NCI-H446 (cell line): ENCODE results near the gene DMRT3.

Experiments used
- DNase-seq, 2 experiments: peaks; one replicate each; lab custom pipeline; 2025; lab: John Stamatoyannopoulos, UW

DMRT3 gene

GRCh38 chr9:1002678-1003077 is 26.2 kb downstream of the DMRT3 start:
- DNase-seq, result no peak

DNA sequence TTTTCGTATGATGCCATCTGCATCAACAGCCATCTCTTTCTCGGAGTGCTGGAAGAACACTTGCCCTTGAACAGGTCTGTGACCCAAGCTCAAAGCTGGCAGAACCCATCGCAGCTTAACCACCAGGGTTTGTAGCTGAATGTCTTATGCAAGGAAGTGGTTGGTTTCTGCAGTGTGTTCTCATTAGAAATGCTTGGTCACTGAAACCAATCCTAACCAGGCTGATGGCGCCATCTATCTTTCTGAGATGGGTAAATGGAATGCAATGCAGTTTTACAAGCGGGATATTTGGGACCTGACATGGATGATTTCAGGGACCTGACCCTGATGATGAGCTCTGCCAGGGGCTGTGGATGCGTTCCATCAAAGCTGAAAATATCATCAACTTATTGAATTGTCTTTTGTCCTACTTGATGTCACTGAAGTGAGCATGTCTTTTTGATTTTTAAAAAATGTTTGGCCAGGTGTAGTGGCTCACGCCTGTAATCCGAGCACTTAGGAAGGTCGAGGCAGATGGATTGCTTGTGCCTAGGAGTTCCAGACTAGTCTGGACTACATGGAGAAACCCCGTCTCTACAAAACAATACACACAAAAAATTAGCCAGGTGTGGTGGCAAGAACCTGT is 28.7 kb downstream of the DMRT3 start:
- peak; percentile 49 to 74 for DNase-seq

GRCh38 chr9:1007312-1007711 is 30.9 kb downstream of the DMRT3 start:
- DNase-seq, result no peak

DNA sequence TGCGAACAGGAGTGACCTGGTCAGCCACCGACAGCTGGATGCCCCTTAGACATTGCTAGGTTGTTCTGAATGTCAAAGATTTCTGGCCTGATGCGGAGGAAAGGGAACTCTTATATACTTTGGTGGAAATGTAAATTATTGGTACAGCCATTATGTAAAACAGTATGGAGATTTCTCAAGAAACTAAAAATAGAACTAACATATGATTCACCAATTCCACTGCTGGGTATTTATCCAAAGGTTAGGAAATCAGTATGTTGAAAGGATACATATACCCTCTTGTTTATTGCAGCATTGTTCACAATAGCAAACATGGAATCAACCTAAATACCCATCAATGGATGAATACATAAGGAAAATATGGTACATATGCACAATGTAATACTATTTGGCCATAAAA is 31.8 kb downstream of the DMRT3 start:
- no peak for DNase-seq

- peak; percentile 89 to 94 for DNase-seq
Observed at GRCh38 chr9:1009101-1009707, 32.7 kb downstream of the DMRT3 start.

- no peak for DNase-seq
Observed at GRCh38 chr9:1013021-1013420, 36.6 kb downstream of the DMRT3 start.

DNA sequence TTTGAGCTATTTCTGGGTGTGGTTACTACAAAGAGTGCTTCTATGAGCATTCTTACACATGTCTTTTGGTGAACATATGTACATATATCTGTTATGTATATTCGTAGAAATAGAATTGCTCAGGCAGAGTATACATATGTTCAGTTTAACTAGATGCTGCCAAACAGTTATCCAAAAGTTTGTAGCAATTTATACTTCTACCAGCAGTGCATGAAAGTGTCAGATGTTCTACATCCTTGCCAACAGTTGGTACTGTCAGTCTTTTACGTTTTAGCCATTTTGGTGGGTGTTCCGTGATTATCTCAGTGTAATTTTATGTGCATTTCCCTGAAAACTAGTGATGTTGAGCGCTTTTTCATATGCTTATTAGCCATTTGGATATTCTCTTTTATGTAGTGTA is 37.8 kb downstream of the DMRT3 start:
- no peak for DNase-seq

- no peak for DNase-seq
Observed at GRCh38 chr9:1014640-1015039, 38.2 kb downstream of the DMRT3 start.

GRCh38 chr9:1018121-1018520 is 41.7 kb downstream of the DMRT3 start:
- peak in 1 of 2 experiments; percentile 29 for DNase-seq

DNA sequence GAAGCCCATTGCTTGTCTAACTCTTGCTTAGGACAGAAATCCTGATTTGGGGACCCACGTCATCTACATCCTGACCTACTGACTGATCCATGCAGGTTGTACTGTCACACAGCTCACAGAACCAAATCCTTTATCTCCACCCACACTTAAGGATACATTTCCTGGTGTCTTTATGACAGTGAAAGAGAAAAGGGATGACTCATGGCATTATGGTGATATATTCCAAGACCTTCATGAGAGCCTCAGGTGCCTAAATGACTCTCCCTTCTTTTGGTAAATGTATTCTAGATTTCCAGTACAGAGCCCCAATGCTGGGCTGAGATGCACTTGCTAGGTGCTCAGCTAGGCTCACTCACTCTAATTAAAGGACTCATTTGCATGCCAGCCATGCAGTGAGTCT is 47.7 kb downstream of the DMRT3 start:
- DNase-seq, result no peak

- no peak for DNase-seq
Observed at GRCh38 chr9:1025131-1025530, 48.7 kb downstream of the DMRT3 start.

DNA sequence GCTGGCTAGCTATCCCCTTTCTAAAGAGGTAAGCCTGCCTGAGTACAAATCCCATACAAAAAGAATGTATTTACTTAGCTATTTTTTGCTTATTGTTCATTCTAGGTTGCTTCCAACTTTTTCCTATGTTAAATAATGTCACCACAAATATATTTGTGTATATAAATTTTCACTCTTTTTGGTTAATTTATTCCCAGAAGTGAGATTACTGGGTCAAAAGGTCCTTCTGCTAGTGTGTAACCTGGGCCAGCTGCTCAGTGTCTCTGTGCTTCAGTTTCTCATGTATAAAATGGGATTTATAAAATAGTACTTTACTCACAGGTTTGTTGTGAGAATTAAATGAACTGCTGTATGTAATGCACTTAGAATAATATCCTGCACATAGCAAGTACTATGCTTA is 49.8 kb downstream of the DMRT3 start:
- no peak for DNase-seq

GRCh38 chr9:1028501-1029190 is 52.2 kb downstream of the DMRT3 start:
- DNase-seq, result no peak

- DNase-seq, result no peak
Observed at GRCh38 chr9:1031951-1032601, 55.6 kb downstream of the DMRT3 start.

GRCh38 chr9:1034271-1034670 is 57.8 kb downstream of the DMRT3 start:
- no peak for DNase-seq

GRCh38 chr9:1039589-1039988 is 63.1 kb downstream of the DMRT3 start:
- no peak for DNase-seq
